Heart left ventricle (tissue), 13 donors: ENCODE data around the gene EXOC4.

Experiments used
- POLR2A ChIP-seq, 2 donors: fragments of 450-650 bp; IDR thresholded peaks; one replicate each; pipeline ENCODE4 v1.6.1; 2017; ENCODE audit warnings: antibody characterized with exemption in 2 of 2, mild to moderate bottlenecking in 2 of 2, moderate library complexity in 2 of 2
- TF ChIP-seq, protein P1 (sequence below), 12 donors: fragments of 200-600 bp; sonication (generic) in 4 of 12; IDR thresholded peaks; one replicate each; pipeline versions ENCODE4 v1.5.0 to v1.8.0; 2018 to 2022; ENCODE audit warnings: antibody characterized with exemption in 12 of 12, mild to moderate bottlenecking in 5 of 12
- donor health status: ischemic (EF 13 %, LVEDD 7.1; RV severe dilation, severe dysfunction).
- donor health status: DM: no; HTN: yes; CAD: no.
- donor health status: DM: no; HTN: no; CAD: no.
- donor health status: ischemic (EF 25% LVEDD 6.9; RV normal size, moderate dysfunction).
- donor health status: ischemic (EF 25% LVEDD 5.7; RV mildly dilated, moderate dysfunction).
- donor health status: ischemic (EF 35%, LVEDD 5.7; RV mildly dilated, moderate dysfunction).
- donor health status: nonischemic (EF 11% LVEDD 7.7; RV severe dilation, severe dysfunction).
- donor health status: DM: yes; HTN: yes; CAD: no.
- donor health status: PGD.
- donor health status: ischemic (EF 29% LVEDD 5.4; RV normal size, mild dysfunction).
- donor health status: nonischemic (EF 23%, LVEDD 6.1; RV moderate dilation, normal function).

DNA sequence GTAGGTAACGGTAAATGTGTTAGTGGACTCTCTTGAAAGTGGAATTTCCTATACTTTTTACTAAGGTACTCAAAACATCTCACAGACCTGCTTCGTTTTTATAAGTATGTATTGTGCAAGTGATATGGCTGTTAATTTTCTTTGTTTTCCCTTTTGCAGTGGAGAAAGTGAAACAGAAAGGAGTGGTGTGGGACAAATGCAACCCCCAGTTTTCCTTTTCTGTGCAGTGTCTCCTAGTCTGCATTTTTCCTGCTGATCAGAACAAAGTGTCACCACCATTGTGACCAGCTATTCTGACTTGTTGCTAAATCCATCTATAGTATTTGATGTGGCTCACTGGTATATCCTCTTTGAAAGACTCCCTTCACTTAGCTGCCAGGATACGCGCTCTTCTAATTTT lies 410.0 kb downstream of the EXOC4 start:
- TF ChIP-seq, protein P1, sequence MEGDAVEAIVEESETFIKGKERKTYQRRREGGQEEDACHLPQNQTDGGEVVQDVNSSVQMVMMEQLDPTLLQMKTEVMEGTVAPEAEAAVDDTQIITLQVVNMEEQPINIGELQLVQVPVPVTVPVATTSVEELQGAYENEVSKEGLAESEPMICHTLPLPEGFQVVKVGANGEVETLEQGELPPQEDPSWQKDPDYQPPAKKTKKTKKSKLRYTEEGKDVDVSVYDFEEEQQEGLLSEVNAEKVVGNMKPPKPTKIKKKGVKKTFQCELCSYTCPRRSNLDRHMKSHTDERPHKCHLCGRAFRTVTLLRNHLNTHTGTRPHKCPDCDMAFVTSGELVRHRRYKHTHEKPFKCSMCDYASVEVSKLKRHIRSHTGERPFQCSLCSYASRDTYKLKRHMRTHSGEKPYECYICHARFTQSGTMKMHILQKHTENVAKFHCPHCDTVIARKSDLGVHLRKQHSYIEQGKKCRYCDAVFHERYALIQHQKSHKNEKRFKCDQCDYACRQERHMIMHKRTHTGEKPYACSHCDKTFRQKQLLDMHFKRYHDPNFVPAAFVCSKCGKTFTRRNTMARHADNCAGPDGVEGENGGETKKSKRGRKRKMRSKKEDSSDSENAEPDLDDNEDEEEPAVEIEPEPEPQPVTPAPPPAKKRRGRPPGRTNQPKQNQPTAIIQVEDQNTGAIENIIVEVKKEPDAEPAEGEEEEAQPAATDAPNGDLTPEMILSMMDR (IDR thresholded peaks at IDR 0.05): no peak
- TF ChIP-seq POLR2A (IDR thresholded peaks at IDR 0.05): no peak
